NCI-H1048 (cell line): Measurements from ENCODE around the gene BCAS3.

ENCODE experiments used
- DNase-seq: peaks from one replicate; lab custom pipeline; 2025; lab: John Stamatoyannopoulos, UW

The BCAS3 gene

GRCh38 chr17:61066062-61066461 is 388.4 kb downstream of the BCAS3 start:
- no peak for DNase-seq

- no peak for DNase-seq
These were observed 393.0 kb downstream of the BCAS3 start for GRCh38 chr17:61070649-61071048.

- no peak for DNase-seq
These were observed 395.0 kb downstream of the BCAS3 start for GRCh38 chr17:61072648-61073047.

- no peak for DNase-seq
These were observed 395.5 kb downstream of the BCAS3 start for GRCh38 chr17:61073131-61073530.

GRCh38 chr17:61073799-61074513 is 396.3 kb downstream of the BCAS3 start:
- no peak for DNase-seq

GRCh38 chr17:61075988-61076387 is 398.3 kb downstream of the BCAS3 start:
- DNase-seq = no peak

- DNase-seq = no peak
These were observed 399.0 kb downstream of the BCAS3 start for GRCh38 chr17:61076621-61077031.

- DNase-seq = no peak
These were observed 404.3 kb downstream of the BCAS3 start for GRCh38 chr17:61081959-61082358.

- no peak for DNase-seq
These were observed 406.6 kb downstream of the BCAS3 start for GRCh38 chr17:61084260-61084659.

GRCh38 chr17:61087024-61087423 is 409.4 kb downstream of the BCAS3 start:
- DNase-seq = no peak

- no peak for DNase-seq
These were observed 410.9 kb downstream of the BCAS3 start for GRCh38 chr17:61088556-61088955.

GRCh38 chr17:61091096-61091495 is 413.4 kb downstream of the BCAS3 start:
- DNase-seq = no peak

- no peak for DNase-seq
These were observed 420.1 kb downstream of the BCAS3 start for GRCh38 chr17:61097781-61098180.

- DNase-seq = no peak
These were observed 428.7 kb downstream of the BCAS3 start for GRCh38 chr17:61106354-61106753.

- no peak for DNase-seq
These were observed 438.9 kb downstream of the BCAS3 start for GRCh38 chr17:61116577-61116976.

GRCh38 chr17:61117983-61118382 is 440.3 kb downstream of the BCAS3 start:
- no peak for DNase-seq

GRCh38 chr17:61118871-61119270 is 441.2 kb downstream of the BCAS3 start:
- DNase-seq = no peak

- DNase-seq = no peak
These were observed 444.8 kb downstream of the BCAS3 start for GRCh38 chr17:61122326-61122913.

- no peak for DNase-seq
These were observed 446.9 kb downstream of the BCAS3 start for GRCh38 chr17:61124562-61124961.

- DNase-seq = no peak
These were observed 449.0 kb downstream of the BCAS3 start for GRCh38 chr17:61126473-61127249.

GRCh38 chr17:61127960-61128359 is 450.3 kb downstream of the BCAS3 start:
- no peak for DNase-seq

- no peak for DNase-seq
These were observed 451.0 kb downstream of the BCAS3 start for GRCh38 chr17:61128661-61129115.
